ENCODE measurements around the gene SSBP3.
"Not testable (repeated sequence)": the region's sequence is repeated elsewhere in the genome, so short reads cannot be mapped to it uniquely, and the experiment has no call there.

The SSBP3 gene

GRCh38 chr1:54392401-54392800, 13.8 kb downstream of the SSBP3 start:
- DNase-seq (ENCODE audit: low read depth, low spot score) = no peak

DNA sequence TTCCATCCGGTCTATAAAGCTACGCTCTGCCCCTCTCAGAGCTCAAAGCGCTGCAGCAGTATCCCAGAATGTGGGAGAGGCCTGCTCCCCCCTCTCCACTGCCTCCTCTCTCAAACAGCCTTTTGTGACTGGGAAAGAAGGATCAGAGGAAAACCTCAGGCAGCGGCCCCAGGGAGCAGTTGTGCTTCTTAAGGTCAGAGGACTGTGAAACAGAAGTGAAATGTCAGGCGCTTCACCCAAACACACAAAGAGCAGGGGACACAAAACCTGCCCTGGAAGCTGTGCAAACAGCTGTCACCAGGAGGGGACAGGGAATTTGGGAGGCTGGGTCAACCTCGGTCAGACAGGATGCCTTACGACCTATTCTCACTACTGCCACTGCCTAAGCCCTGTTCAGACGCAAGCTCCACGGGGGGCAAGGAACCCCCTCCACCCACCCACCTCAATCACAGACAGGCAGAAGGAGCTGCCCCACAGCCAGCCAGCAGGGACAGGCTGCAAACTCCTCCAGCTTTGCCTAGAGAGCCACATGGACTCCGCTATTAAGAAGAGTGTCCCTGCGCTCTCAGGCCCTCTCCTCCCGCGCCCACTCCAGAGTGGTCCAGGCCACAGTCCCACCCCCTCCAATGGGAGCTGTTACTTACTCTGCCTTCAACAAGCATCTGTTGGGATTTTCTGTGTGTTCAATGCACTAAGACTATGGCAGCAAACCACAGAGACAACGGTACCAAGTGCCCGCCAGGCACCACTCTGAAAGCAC, 14.6 kb downstream of the SSBP3 start:
- no peak for DNase-seq (ENCODE audit: low read depth, low spot score)

DNA sequence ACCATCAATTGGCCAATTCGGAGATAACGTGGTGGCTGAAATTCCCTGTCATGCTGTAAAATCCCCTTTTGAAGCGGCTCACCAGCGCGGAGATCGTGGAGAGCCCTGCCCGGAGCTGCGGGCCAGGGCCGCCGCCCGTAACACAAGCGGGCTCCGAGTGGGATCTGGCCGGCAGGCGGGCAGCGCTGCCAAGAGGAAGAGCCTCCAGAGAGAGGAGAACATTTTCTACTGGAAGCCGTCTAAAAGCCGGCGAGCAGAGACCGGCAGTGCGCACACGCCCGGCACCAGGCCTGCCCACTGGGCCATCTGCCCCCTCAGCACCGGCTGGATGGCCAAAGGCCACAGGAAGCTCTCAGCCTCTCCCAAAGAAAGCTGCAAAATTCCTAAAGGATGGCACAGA, 15.5 kb downstream of the SSBP3 start:
- no peak for DNase-seq (ENCODE audit: low read depth, low spot score)

- not testable (repeated sequence) for DNase-seq (ENCODE audit: low read depth, low spot score)
Measured at GRCh38 chr1:54389608-54390007, 16.6 kb downstream of the SSBP3 start.

DNA sequence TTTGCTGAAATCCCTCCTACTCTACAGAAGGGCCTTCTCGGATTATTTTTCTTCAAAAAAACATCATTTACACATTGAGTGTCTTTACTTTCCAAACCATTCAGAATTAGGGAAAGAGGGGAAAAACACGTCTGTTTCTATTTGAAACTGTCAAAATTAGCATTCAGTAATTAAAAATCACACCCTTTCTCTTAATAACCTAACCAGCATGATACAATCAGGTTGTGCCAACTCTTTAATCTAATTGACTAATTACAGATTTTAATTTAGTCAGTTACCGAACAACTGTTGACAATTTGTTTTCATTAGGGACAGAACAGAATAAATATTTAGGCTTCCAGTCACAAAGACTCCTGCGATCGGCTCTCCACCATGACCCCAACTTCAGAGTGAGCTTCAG, 18.8 kb downstream of the SSBP3 start:
- no peak for DNase-seq (ENCODE audit: low read depth, low spot score)

- DNase-seq (ENCODE audit: low read depth, low spot score) = no peak
Measured at GRCh38 chr1:54385727-54386022, 20.5 kb downstream of the SSBP3 start.

GRCh38 chr1:54384918-54385726, 21.1 kb downstream of the SSBP3 start:
- DNase-seq (ENCODE audit: low read depth, low spot score) = no peak

DNA sequence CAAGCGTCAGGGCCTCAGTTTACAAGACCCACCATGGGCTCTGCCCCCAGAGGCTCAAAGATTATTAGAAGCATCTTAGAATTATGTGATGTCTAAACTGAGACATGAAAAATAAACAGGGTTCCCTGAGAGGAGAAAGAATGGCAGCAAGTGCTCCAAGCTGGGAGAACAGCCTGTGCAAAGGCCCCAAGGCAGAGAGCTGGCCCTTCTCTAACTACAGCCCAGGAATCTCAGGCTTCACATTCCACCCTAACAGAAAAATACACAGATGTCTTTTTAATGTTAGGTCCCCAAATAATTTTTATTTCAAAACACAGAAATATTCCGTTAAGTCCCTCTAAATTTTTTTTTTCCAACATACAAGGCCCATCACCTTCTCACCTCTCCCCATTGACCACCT, 21.7 kb downstream of the SSBP3 start:
- no peak for DNase-seq (ENCODE audit: low read depth, low spot score)

GRCh38 chr1:54381524-54381923, 24.7 kb downstream of the SSBP3 start:
- DNase-seq (ENCODE audit: low read depth, low spot score) = no peak

- no peak for DNase-seq (ENCODE audit: low read depth, low spot score)
Measured at GRCh38 chr1:54380290-54380882, 25.8 kb downstream of the SSBP3 start.

- DNase-seq (ENCODE audit: low read depth, low spot score) = no peak
Measured at GRCh38 chr1:54379555-54380289, 26.5 kb downstream of the SSBP3 start.

DNA sequence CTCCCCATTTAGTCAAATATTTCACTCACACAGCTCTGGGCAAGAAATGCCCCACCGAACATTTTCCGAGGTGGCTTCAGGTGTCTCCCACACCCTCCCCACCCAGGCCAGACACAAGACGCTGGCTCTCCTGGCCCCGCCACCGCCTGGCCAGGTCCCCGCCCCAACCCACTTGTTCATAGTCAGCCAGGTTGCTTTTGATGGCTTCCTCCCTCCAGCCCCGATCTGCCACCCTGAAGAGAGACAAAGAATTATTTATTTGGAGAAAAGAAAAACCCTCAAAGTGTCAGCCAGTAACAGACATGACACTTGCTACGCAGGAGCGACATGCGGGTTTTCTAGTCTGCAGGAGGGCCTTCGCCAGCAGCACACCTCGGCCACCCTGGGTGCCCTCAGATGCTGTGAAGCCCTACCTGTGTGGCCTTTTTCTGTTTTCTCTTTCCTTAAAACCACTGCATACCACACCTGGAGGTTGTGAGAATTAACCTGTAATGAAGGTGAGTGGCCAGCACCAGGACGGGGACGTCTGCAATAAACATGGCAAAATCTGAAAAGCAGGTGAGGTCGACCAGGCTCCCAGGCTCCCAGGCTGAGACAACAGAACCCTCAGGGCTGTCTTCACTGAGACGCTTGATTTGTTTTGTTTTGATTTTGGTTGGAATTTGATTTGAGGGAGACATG, 27.2 kb downstream of the SSBP3 start:
- DNase-seq (ENCODE audit: low read depth, low spot score) = no peak

DNA sequence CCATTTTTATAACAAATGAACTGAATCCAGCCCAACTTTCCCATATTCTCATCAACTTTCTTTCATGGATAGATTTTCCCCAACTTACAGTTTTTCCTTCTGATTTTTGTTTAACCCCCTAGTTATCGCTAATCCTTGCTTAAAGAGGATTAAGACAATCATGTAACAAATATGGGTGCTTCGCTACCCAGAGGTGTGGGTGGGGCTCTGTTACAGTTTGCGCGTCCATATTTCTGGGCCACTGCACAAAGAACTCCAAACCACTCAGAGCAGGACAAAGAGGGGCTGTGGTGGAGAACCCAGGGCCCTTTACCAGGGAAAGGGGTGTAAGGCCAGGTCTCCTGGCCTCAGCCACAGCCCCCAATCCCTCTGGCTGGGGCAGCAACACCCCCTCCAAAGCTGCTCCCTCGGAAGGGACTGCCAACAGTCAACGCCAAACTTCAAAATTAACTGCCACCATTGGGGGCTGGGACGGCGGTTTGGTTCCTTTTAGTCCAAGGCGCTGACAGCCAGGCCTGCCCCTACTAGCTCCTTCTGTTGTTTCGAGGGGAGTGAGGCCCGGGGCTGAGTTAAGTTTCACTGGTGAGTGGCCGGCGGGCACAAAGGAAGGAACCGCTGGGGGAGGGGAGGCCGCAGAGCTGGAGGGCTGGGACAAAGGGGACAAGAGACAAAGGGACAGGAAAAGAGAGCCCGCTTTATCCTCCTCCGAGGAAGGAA, 27.9 kb downstream of the SSBP3 start:
- DNase-seq (ENCODE audit: low read depth, low spot score) = no peak

DNA sequence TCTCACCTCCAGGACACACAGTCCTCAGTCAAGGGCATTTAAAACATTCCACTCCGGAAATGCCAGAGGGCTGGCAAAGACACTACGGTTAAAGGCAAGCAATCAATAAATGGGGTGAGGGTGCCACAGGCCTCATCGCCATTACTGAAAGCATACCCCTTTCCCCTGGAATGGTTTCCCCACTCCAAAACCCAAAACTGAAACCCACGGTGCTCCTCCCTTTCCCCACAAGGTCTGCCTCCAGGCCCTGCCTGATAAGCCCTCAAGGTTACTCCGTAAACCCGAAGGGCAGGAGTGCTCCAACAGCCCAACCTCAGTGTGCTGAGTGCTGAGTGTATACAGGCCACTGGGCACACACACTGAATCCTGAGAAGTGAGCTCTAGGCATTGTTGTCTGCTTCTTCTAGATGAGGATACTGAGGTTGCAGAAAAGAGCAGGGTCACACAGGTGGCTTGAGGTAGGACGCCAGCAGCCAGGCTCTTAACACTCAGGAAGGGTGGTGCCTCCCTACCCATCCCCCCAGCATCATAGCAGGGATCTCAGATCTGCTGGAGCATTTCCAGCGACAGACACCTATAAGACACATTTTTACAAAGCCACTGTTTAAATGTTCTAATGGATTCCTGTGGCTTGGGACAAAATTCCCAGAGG, 29.0 kb downstream of the SSBP3 start:
- no peak for DNase-seq (ENCODE audit: low read depth, low spot score)

DNA sequence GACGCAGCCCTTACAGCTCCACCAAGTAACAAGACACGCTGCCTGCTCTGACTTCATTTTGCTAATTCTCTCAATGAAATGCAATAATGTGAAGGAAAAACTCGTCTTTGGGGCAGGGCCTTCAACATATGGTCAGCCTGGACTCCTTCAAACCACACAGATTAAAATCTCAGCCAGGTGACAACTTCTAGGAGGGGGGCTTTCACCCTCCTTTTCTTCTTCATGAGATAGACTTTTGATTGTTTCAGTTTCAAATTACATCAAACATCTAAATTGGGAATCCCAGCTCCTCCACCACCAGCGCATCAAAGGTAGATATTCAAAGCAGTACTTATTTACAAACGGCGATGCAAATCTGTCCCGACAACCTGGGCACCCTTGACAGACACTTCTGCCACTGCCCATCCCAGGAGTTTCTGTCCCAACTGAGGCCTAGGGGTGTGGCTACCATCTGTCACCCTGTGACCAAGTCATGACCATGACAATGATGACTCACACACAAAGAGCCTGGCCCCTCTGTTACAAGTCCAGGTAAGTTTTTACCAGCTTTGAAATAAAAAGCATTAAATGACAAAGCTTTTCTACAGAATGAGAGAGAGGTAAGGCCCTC, 29.7 kb downstream of the SSBP3 start:
- DNase-seq (ENCODE audit: low read depth, low spot score) = no peak

DNA sequence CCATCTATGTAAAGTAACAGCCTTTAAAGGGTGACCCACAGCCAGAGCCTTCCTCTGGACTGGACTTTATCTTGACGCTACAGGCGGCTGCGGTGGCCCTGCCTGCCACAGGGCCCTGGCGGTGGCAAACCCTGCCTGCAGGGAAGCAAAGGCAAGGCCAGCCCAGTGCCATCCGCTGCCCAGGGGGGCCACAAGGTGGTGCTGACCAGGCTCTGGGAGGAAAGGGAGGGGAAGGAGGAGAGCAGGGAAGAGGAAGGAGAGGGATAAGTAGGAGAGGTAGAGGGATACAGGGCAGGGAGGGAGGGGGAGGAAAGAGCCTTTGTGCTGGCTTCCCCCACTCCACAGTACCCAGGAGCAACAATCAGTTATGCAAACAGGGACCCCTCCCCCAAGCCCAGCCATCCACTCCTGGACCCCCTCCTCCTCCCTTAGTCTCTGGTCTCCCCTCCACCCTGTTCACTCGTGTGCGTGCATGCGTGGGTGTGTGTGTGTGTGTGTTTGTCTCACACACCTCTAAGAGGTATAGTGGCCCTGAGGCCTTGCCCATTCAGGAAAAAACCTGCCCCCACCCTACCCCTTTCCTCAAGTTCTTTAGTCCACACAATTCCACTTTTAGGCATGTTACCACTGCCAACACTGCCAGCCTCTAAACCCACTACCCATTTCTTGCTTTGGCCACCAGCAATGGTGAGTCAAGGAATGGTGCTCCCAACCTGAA, 30.3 kb downstream of the SSBP3 start:
- DNase-seq (ENCODE audit: low read depth, low spot score) = no peak

GRCh38 chr1:54375298-54375697, 30.9 kb downstream of the SSBP3 start:
- no peak for DNase-seq (ENCODE audit: low read depth, low spot score)

DNA sequence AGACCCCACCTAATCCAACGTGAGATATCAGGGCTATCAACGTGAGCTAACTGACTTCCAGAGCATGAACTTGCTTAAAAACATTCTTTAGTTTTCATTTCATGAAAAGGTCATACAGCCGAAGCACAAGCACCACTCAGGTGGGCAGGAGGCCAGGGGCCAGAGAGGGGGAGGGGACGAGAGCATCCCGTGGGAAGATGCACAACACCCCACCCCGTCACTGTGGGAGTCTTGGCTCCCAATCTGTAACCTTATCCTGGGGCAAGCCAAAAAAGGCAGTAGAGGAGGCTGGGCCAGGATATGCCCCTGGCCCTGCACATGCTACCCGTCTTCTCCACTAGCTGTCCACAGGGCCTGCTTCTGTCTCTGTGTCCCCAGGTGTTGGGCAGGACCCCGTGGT, 31.4 kb downstream of the SSBP3 start:
- no peak for DNase-seq (ENCODE audit: low read depth, low spot score)

- no peak for DNase-seq (ENCODE audit: low read depth, low spot score)
Measured at GRCh38 chr1:54372978-54373377, 33.2 kb downstream of the SSBP3 start.

DNA sequence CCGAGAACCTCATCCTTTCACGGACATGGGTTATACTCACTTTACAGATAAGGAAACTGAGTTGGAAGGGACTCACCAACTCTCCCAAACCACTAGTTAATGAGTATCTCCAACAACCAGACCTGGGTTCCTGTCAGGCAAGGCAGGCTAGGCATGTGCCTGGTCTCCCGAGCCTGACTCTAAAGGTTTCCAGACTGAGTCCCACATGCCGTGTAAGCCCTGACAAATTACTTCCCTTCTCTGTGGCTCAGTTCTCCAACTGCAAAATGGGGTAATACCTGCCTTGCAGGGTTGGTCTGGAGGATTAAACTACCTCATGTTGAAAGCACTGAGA, 34.3 kb downstream of the SSBP3 start:
- no peak for DNase-seq (ENCODE audit: low read depth, low spot score)

All from activated naive CD8-positive, alpha-beta T cell treated with anti-CD3 and anti-CD28 coated beads, Interleukin-2, amount 50 U/mL, for 16 hours (primary cell).